HepG2 (cell line): ENCODE data around the gene IL17C. TPM values are rescaled to one million over a fixed set of nuclear protein-coding genes. Genes with fewer than 3 reads are reported as not detected.
A peak's percentile ranks its signal among the peaks of the same experiment; 100 is the strongest.

Source experiments
- CEBPB ChIP-seq: IDR thresholded peaks from 2 replicates; pipeline ENCODE4 v1.6.1; 2011; ENCODE audit warnings: low read depth, low read length, improper control_type of control experiment, borderline replicate concordance
- CENPX ChIP-seq: sonication (generic); formaldehyde crosslinking; IDR thresholded peaks from 2 replicates; pipeline ENCODE4 v1.9.0; 2021; ENCODE audit warnings: mild to moderate bottlenecking, missing genetic modification reagents, moderate library complexity
- CSRNP1 ChIP-seq: sonication (generic); formaldehyde crosslinking; IDR thresholded peaks from 2 replicates; pipeline ENCODE4 v1.8.1; 2023; ENCODE audit warnings: mild to moderate bottlenecking, missing genetic modification reagents
- ETS1 ChIP-seq: sonication (generic); formaldehyde crosslinking; IDR thresholded peaks from 2 replicates; pipeline ENCODE4 v1.4.0; 2020; ENCODE audit warnings: missing genetic modification reagents
- GLI4 ChIP-seq: sonication (generic); formaldehyde crosslinking; IDR thresholded peaks from 2 replicates; pipeline ENCODE4 v1.5.1; 2020; ENCODE audit warnings: missing genetic modification reagents, mild to moderate bottlenecking, moderate library complexity, borderline replicate concordance
- HNF4G ChIP-seq, 2 experiments: sonication (generic) in 1 of 2; formaldehyde crosslinking in 1 of 2; IDR thresholded peaks; 2 replicates each; pipeline versions ENCODE4 v1.4.0 to v1.6.1; 2011 to 2020; ENCODE audit warnings: borderline replicate concordance in 2 of 2, low read depth in 2 of 2, mild to moderate bottlenecking in 2 of 2, low read length in 1 of 2, missing genetic modification reagents in 1 of 2, moderate library complexity in 1 of 2
- MATR3 ChIP-seq: sonication (generic); formaldehyde crosslinking; IDR thresholded peaks from 2 replicates; pipeline ENCODE4 v1.4.0; 2020; ENCODE audit warnings: missing genetic modification reagents
- NFIC ChIP-seq: IDR thresholded peaks from 2 replicates; pipeline ENCODE4 v1.6.1; 2012; ENCODE audit warnings: mild to moderate bottlenecking, low read length, inconsistent platforms
- SKI ChIP-seq: fragments of 450-650 bp; IDR thresholded peaks from one replicate; pipeline ENCODE4 v1.6.1; 2018; ENCODE audit warnings: mild to moderate bottlenecking; ENCODE audit not compliant: partially characterized antibody
- SP4 ChIP-seq: sonication (generic); formaldehyde crosslinking; IDR thresholded peaks from 2 replicates; pipeline ENCODE4 v1.8.1; 2023; ENCODE audit warnings: mild to moderate bottlenecking, missing genetic modification reagents
- TAF1 ChIP-seq: sonication (generic); formaldehyde crosslinking; IDR thresholded peaks from 2 replicates; pipeline ENCODE4 v1.4.0; 2020; ENCODE audit warnings: missing genetic modification reagents
- TGIF2 ChIP-seq: IDR thresholded peaks from 2 replicates; pipeline ENCODE4 v1.6.1; 2016; ENCODE audit warnings: control low read depth, missing compliant biosample characterization
- TMF1 ChIP-seq: sonication (generic); formaldehyde crosslinking; IDR thresholded peaks from 2 replicates; pipeline ENCODE4 v1.8.1; 2022; ENCODE audit warnings: low read depth, missing genetic modification reagents
- ZFYVE20 ChIP-seq: sonication (generic); formaldehyde crosslinking; IDR thresholded peaks from 2 replicates; pipeline ENCODE4 v1.8.0; 2023; ENCODE audit warnings: low read depth, mild to moderate bottlenecking, moderate library complexity, missing genetic modification reagents, borderline replicate concordance
- ZGPAT ChIP-seq: IDR thresholded peaks from 2 replicates; pipeline ENCODE4 v1.6.1; 2016; ENCODE audit warnings: mild to moderate bottlenecking
- ZNF615 ChIP-seq: sonication (generic); formaldehyde crosslinking; IDR thresholded peaks from 2 replicates; pipeline ENCODE4 v1.5.0; 2020; ENCODE audit warnings: mild to moderate bottlenecking, missing genetic modification reagents, borderline replicate concordance
- ZNF644 ChIP-seq: IDR thresholded peaks from 2 replicates; pipeline ENCODE4 v1.6.1; 2016; ENCODE audit warnings: low read depth
- ZNF839 ChIP-seq: sonication (generic); formaldehyde crosslinking; IDR thresholded peaks from 2 replicates; pipeline ENCODE4 v1.4.0; 2020; ENCODE audit warnings: missing genetic modification reagents, mild to moderate bottlenecking, borderline replicate concordance
- ZSCAN31 ChIP-seq: sonication (generic); formaldehyde crosslinking; IDR thresholded peaks from 2 replicates; pipeline ENCODE4 v1.5.0; 2020; ENCODE audit warnings: low read depth, mild to moderate bottlenecking, missing genetic modification reagents
- polyA plus RNA-seq, 8 experiments: library from polyadenylated mRNA; depleted of rRNA in 3 of 8; stranded (reverse) in 7 of 8; unstranded in 1 of 8; fragments of >200 nt; fragmentation: Illumina TruSeq in 4 of 8; extraction: Trizol in 4 of 8; gene quantifications; 2 replicates each; pipeline versions ENCODE4 v1.2.1 to v1.2.3, GENCODE V29; 2011 to 2016; ENCODE audit warnings: low read depth in 4 of 8, missing spikeins in 1 of 8, mixed read lengths in 1 of 8; ENCODE audit not compliant: insufficient read depth in 1 of 8
- total RNA-seq, 5 experiments: library from RNA; depleted of rRNA; stranded (reverse); fragments of >200 nt; fragmentation: Illumina TruSeq; extraction: Trizol; gene quantifications; 2 replicates each; pipeline ENCODE4 v1.2.3, GENCODE V29; 2016; ENCODE audit warnings: low read depth in 1 of 5
- TF ChIP-seq, protein P1 (sequence below): sonication (generic); formaldehyde crosslinking; IDR thresholded peaks from 2 replicates; pipeline ENCODE4 v1.9.0; 2021; ENCODE audit warnings: missing genetic modification reagents, borderline replicate concordance
- TF ChIP-seq, protein P2 (sequence below): IDR thresholded peaks from 2 replicates; pipeline ENCODE4 v1.6.1; 2016; ENCODE audit warnings: control low read depth

IL17C gene
- total and polyA plus RNA-seq, 2 of the 13 experiments (the other 11 are each of a cell fraction or from before 2014, with no cell fraction given), result not detected

DNA sequence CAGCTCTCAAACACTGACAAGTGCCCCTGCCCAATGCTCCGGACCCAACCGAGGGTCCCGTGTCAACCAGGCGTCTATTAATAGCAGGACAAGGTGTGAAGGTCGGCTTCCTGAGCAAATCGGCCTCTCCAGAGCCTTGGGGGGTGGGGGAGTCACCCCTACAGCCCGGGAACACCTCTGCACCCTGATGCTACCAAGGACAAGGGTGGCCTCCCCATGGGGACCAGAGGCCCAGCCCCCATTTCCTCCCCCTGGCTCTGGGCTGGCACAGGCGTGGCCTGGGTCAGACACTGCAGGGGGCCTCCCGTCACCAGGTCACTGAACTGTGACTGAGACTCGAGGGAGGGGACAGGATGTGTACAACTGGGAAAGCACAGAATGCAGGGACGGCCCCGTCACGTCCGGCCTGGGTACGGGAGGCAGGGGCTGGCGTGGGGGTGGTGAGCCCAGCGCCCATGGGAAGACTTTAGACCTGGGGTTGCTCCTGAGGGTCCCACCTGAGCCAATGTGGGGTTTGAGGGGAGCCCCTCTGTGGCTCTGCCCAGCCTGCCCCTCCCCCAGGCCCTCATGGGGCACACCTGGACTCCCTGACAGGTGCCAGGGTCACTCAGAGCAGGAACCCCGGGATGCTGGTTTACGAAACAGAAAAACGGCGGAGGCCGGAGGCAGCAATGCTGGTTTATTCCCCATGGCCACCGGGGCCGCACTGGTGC, 13.1 kb downstream of the IL17C start (continued):
- peak; percentile 94 for TF ChIP-seq ZGPAT
- TF ChIP-seq ZNF615, result peak; percentile 93; the same call in 1 of the 2 replicates
- no peak for TF ChIP-seq ZNF644 (CRISPR knock-in tag)
- TF ChIP-seq CEBPB, result no peak
- peak; percentile 76 for TF ChIP-seq SP4 (CRISPR knock-in tag)
- peak; percentile 27; the same call in 1 of the 2 replicates for TF ChIP-seq CSRNP1 (CRISPR knock-in tag)
- TF ChIP-seq SKI, result peak; percentile 68
- TF ChIP-seq GLI4 (CRISPR knock-in tag), result 0 out of 2 replicates have a peak, but pooled peaks have one; percentile 18
- peak; percentile 82 for TF ChIP-seq TMF1 (CRISPR knock-in tag)
- TF ChIP-seq CENPX (CRISPR knock-in tag), result no peak
- TF ChIP-seq ETS1 (CRISPR knock-in tag), result no peak
- TF ChIP-seq TGIF2 (CRISPR knock-in tag), result peak; percentile 95
- TF ChIP-seq, protein P1, sequence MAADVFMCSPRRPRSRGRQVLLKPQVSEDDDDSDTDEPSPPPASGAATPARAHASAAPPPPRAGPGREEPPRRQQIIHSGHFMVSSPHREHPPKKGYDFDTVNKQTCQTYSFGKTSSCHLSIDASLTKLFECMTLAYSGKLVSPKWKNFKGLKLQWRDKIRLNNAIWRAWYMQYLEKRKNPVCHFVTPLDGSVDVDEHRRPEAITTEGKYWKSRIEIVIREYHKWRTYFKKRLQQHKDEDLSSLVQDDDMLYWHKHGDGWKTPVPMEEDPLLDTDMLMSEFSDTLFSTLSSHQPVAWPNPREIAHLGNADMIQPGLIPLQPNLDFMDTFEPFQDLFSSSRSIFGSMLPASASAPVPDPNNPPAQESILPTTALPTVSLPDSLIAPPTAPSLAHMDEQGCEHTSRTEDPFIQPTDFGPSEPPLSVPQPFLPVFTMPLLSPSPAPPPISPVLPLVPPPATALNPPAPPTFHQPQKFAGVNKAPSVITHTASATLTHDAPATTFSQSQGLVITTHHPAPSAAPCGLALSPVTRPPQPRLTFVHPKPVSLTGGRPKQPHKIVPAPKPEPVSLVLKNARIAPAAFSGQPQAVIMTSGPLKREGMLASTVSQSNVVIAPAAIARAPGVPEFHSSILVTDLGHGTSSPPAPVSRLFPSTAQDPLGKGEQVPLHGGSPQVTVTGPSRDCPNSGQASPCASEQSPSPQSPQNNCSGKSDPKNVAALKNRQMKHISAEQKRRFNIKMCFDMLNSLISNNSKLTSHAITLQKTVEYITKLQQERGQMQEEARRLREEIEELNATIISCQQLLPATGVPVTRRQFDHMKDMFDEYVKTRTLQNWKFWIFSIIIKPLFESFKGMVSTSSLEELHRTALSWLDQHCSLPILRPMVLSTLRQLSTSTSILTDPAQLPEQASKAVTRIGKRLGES, result no peak
- TF ChIP-seq, protein P2, sequence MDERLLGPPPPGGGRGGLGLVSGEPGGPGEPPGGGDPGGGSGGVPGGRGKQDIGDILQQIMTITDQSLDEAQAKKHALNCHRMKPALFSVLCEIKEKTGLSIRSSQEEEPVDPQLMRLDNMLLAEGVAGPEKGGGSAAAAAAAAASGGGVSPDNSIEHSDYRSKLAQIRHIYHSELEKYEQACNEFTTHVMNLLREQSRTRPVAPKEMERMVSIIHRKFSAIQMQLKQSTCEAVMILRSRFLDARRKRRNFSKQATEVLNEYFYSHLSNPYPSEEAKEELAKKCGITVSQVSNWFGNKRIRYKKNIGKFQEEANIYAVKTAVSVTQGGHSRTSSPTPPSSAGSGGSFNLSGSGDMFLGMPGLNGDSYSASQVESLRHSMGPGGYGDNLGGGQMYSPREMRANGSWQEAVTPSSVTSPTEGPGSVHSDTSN (CRISPR knock-in tag), result no peak
- TF ChIP-seq ZSCAN31 (CRISPR knock-in tag), result peak; percentile 72; the same call in 1 of the 2 replicates
- peak; percentile 51 for TF ChIP-seq HNF4G (IDR thresholded peaks at IDR 0.05; ENCODE audit: borderline replicate concordance, low read depth, low read length)
- TF ChIP-seq HNF4G (CRISPR knock-in tag; IDR thresholded peaks at IDR 0.05; ENCODE audit: borderline replicate concordance, low read depth), result peak; percentile 92
- peak; percentile 84; the same call in 1 of the 2 replicates for TF ChIP-seq ZNF839 (CRISPR knock-in tag)
- peak; percentile 49; the same call in 1 of the 2 replicates for TF ChIP-seq TAF1
- no peak for TF ChIP-seq MATR3 (CRISPR knock-in tag)
- no peak; the same call in 1 of the 2 replicates for TF ChIP-seq NFIC
- TF ChIP-seq ZFYVE20 (CRISPR knock-in tag), result no peak; the same call in 1 of the 2 replicates
